ENCODE measurements around the gene HOXD10. TPM values are rescaled to one million over a fixed set of nuclear protein-coding genes. Genes with fewer than 3 reads are reported as not detected.

HOXD10 gene
- total and polyA plus RNA-seq, 5 donors = not detected

GRCh38 chr2:176098366-176099158, 18.0 kb upstream of the HOXD10 start:
- Histone ChIP-seq H3K9me3 (ENCODE audit: control insufficient read depth, low read length) (no peaks in the 10 kb centered on the region), H3K27me3 (ENCODE audit: control insufficient read depth, insufficient read depth) (peaks cover 3% of the 10 kb centered on the region), H3K4me1 (ENCODE audit: control insufficient read depth, insufficient read depth, low read length) (no peaks in the 10 kb centered on the region), H3K4me3 (ENCODE audit: low read length) (no peak overlapping the region), H3K27ac (ENCODE audit: low read length) (no peak overlapping the region)
- ATAC-seq (no peak), DNase-seq (no peak)
- WGBS = 3% methylated on average over 35 of the region's 35 CpGs
- intact Hi-C loops (cut with DNase I) = loop anchor here in 3 of 4 donors (5.0 to 10.0 kb wide), 3 partner anchors 414 to 726 kb away; no protein-coding TSS in a partner anchor

- Histone ChIP-seq H3K4me3 (ENCODE audit: low read length) (no peak overlapping the region), H3K27ac (ENCODE audit: low read length) (no peak overlapping the region), H3K27me3 (ENCODE audit: control insufficient read depth, insufficient read depth) (peaks cover 3% of the 10 kb centered on the region), H3K4me1 (ENCODE audit: control insufficient read depth, insufficient read depth, low read length) (no peaks in the 10 kb centered on the region), H3K9me3 (ENCODE audit: control insufficient read depth, low read length) (no peaks in the 10 kb centered on the region)
- DNase-seq = no peak
- intact Hi-C loops (cut with DNase I) = loop anchor here in 3 of 4 donors (5.0 to 10.0 kb wide), 3 partner anchors 414 to 727 kb away; no protein-coding TSS in a partner anchor
- ATAC-seq = no peak
- 4% methylated on average over 30 of the region's 30 CpGs for WGBS
Observed at GRCh38 chr2:176099159-176099727, 17.3 kb upstream of the HOXD10 start.

GRCh38 chr2:176099728-176100546, 16.6 kb upstream of the HOXD10 start, which contains the start of gene HOXD12:
Gene HOXD12, plus strand, starts transcription at chr2:176099795. Its CDS starts 7 bp downstream, at chr2:176099802.
- no peak for DNase-seq
- WGBS = 4% methylated on average over 70 of the region's 70 CpGs
- H3K27me3 ChIP-seq (ENCODE audit: control insufficient read depth, insufficient read depth) = peaks cover 3% of the 10 kb centered on the region
- no peak within 1 kb of the TSS for H3K27ac ChIP-seq (ENCODE audit: low read length)
- no peaks in the 10 kb centered on the region for H3K4me1 ChIP-seq (ENCODE audit: control insufficient read depth, insufficient read depth, low read length)
- no peak for ATAC-seq
- no peaks in the 10 kb centered on the region for H3K9me3 ChIP-seq (ENCODE audit: control insufficient read depth, low read length)
- H3K4me3 ChIP-seq (ENCODE audit: low read length) = no peak within 1 kb of the TSS
- intact Hi-C loops (cut with DNase I) = loop anchor here in 3 of 4 donors (5.0 to 10.0 kb wide), 3 partner anchors 415 to 728 kb away; no protein-coding TSS in a partner anchor

- Histone ChIP-seq H3K4me1 (ENCODE audit: control insufficient read depth, insufficient read depth, low read length) (no peaks in the 10 kb centered on the region), H3K27ac (ENCODE audit: low read length) (no peak overlapping the region), H3K4me3 (ENCODE audit: low read length) (no peak overlapping the region), H3K27me3 (ENCODE audit: control insufficient read depth, insufficient read depth) (peaks cover under 1% of the 10 kb centered on the region), H3K9me3 (ENCODE audit: control insufficient read depth, low read length) (no peaks in the 10 kb centered on the region)
- WGBS = 9% methylated on average over 28 of the region's 28 CpGs
- DNase-seq (no peak), ATAC-seq (no peak)
- intact Hi-C loops (cut with DNase I) = no loop called here
Observed at GRCh38 chr2:176100547-176101140, 15.9 kb upstream of the HOXD10 start.

GRCh38 chr2:176101216-176101830, 15.3 kb upstream of the HOXD10 start:
- H3K27me3 ChIP-seq (ENCODE audit: control insufficient read depth, insufficient read depth) = no peaks in the 10 kb centered on the region
- DNase-seq (no peak), ATAC-seq (no peak)
- WGBS = 6% methylated on average over 2 of the region's 2 CpGs
- H3K4me1 ChIP-seq (ENCODE audit: control insufficient read depth, insufficient read depth, low read length) = no peaks in the 10 kb centered on the region
- intact Hi-C loops (cut with DNase I) = no loop called here
- no peaks in the 10 kb centered on the region for H3K9me3 ChIP-seq (ENCODE audit: control insufficient read depth, low read length)
- H3K27ac ChIP-seq (ENCODE audit: low read length) = no peak overlapping the region
- H3K4me3 ChIP-seq (ENCODE audit: low read length) = no peak overlapping the region

- Histone ChIP-seq H3K4me1 (ENCODE audit: control insufficient read depth, insufficient read depth, low read length) (no peaks in the 10 kb centered on the region), H3K27me3 (ENCODE audit: control insufficient read depth, insufficient read depth) (no peaks in the 10 kb centered on the region), H3K9me3 (ENCODE audit: control insufficient read depth, low read length) (no peaks in the 10 kb centered on the region), H3K4me3 (ENCODE audit: low read length) (no peak overlapping the region), H3K27ac (ENCODE audit: low read length) (no peak overlapping the region)
- intact Hi-C loops (cut with DNase I) = no loop called here
- no peak for DNase-seq
- 29% methylated on average over 5 of the region's 5 CpGs for WGBS
- ATAC-seq = no peak
Observed at GRCh38 chr2:176101842-176102241, 14.7 kb upstream of the HOXD10 start.

GRCh38 chr2:176102309-176102866, 14.2 kb upstream of the HOXD10 start:
- Histone ChIP-seq H3K9me3 (ENCODE audit: control insufficient read depth, low read length) (no peaks in the 10 kb centered on the region), H3K27me3 (ENCODE audit: control insufficient read depth, insufficient read depth) (no peaks in the 10 kb centered on the region), H3K4me1 (ENCODE audit: control insufficient read depth, insufficient read depth, low read length) (no peaks in the 10 kb centered on the region), H3K4me3 (ENCODE audit: low read length) (no peak overlapping the region), H3K27ac (ENCODE audit: low read length) (no peak overlapping the region)
- intact Hi-C loops (cut with DNase I) = no loop called here
- 17% methylated on average over 7 of the region's 7 CpGs for WGBS
- DNase-seq = no peak
- ATAC-seq = no peak

GRCh38 chr2:176103194-176103593, 13.4 kb upstream of the HOXD10 start:
- 27% methylated on average over 7 of the region's 7 CpGs for WGBS
- Histone ChIP-seq H3K27ac (ENCODE audit: low read length) (no peak overlapping the region), H3K9me3 (ENCODE audit: control insufficient read depth, low read length) (no peaks in the 10 kb centered on the region), H3K27me3 (ENCODE audit: control insufficient read depth, insufficient read depth) (no peaks in the 10 kb centered on the region), H3K4me3 (ENCODE audit: low read length) (no peak overlapping the region), H3K4me1 (ENCODE audit: control insufficient read depth, insufficient read depth, low read length) (no peaks in the 10 kb centered on the region)
- ATAC-seq (no peak), DNase-seq (no peak)
- intact Hi-C loops (cut with DNase I) = no loop called here

- no peak overlapping the region for H3K27ac ChIP-seq (ENCODE audit: low read length)
- DNase-seq (no peak), ATAC-seq (no peak)
- no peaks in the 10 kb centered on the region for H3K27me3 ChIP-seq (ENCODE audit: control insufficient read depth, insufficient read depth)
- H3K9me3 ChIP-seq (ENCODE audit: control insufficient read depth, low read length) = no peaks in the 10 kb centered on the region
- no peaks in the 10 kb centered on the region for H3K4me1 ChIP-seq (ENCODE audit: control insufficient read depth, insufficient read depth, low read length)
- no peak overlapping the region for H3K4me3 ChIP-seq (ENCODE audit: low read length)
- intact Hi-C loops (cut with DNase I) = no loop called here
- 5% methylated on average over 17 of the region's 17 CpGs for WGBS
Observed at GRCh38 chr2:176103742-176104315, 12.7 kb upstream of the HOXD10 start.

All from right cardiac atrium (tissue), 5 donors.